Right renal cortex interstitium (tissue), 3 donors: ENCODE results near the gene ACTN1. TPM values are rescaled to one million over a fixed set of nuclear protein-coding genes. Genes with fewer than 3 reads are reported as not detected.
"Not testable (repeated sequence)": the region's sequence is repeated elsewhere in the genome, so short reads cannot be mapped to it uniquely, and the experiment has no call there.

Experiments
- DNase-seq, 3 donors: peaks; one replicate each; pipeline ENCODE4 v3.0.0-alpha.2; 2013; ENCODE audit warnings: low read depth in 3 of 3, low spot score in 2 of 3
- polyA plus RNA-seq, 3 donors: library from polyadenylated mRNA; unstranded; fragments of 120-200 nt; gene quantifications; one replicate each; pipeline ENCODE4 v1.2.1, GENCODE V29; 2013; ENCODE audit not compliant: insufficient read length in 3 of 3

ACTN1 gene
- polyA plus RNA-seq, 3 donors = 64.2 to 75.2 (median 69.2) TPM

DNA sequence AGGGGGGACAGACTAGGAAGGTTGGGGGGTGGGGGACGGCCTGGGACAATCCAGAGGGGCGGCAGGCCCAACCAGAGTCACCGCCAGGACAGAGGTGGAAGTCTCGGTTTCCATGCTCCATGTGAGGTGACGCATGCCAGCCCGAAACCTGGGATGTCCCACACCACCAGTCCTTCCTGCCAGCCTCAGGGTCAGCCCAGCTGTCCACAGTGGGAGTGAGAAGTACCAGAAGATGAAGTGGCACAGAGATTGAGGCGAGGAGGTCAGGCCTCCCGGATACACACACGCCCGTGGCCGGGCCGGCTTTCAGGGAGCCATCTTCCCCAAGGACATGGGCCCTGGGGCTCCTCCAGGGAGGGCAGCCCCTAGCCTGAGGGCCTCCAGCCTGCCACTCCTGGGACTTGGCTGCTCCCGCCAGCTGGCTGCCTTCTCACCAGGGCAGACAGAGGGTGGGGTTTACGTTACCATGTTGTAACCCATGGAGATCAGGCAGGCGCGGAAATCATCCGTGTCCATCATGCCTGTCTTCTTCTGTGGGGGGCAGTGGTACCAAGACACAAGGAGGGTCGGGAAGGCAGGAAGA lies 101.0 kb downstream of the ACTN1 start:
- no peak for DNase-seq

DNA sequence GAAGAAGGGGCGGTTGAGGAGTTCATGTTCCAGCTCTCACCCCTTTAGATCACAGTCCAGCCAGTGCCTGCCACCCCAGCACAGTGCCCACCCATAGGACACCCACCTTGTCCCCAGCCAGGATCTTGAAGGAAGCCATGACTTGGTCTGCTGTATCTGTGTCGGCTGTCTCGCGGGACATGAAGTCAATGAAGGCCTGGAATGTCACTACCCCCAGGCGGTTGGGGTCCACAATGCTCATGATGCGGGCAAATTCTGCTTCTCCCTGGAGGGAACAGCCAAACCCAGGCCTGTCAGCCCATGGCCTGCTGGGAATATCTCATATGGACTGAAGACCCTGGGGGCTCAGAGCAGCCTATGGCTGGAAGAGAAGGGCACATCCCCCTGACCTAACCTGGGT lies 102.1 kb downstream of the ACTN1 start:
- DNase-seq = no peak

DNA sequence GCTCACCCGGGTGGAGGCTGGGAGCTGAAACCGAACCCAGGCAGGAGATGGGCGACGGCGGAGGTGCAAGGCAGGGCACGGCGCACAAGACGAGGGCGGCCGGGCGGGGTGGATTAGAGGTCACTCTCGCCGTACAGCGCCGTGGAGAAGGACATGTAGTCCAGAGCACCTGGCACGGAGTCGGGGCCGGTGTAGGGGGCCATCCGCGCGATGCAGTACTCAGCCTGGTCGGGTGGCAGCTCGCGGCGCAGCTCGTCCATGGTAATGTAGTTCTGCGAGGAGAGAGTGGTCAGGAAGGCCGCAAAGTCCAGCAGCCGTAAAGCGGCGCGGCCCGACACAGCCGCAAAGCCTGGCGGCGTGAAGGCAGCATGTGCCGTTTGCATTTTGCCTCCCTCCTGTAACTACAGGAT lies 104.4 kb downstream of the ACTN1 start:
- DNase-seq = no peak

DNA sequence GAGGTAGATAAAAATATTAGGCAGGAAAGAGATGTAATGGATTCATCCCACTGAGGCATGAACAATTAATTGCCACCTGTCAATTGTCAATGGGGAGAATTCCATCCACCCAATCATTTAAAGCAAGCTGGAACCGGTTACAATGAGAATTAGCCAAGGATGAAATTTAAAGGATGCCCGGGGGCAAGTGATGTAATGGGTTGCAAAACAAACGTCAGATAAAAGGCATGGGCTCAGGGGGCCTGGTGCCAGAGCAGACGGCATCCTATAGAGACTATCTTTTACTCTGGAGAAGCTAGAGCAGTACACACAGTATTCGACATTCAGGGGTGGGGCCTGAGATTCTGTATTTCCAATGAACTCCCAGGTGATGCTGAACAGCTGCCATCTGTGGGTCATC lies 105.7 kb downstream of the ACTN1 start:
- DNase-seq = no peak

DNA sequence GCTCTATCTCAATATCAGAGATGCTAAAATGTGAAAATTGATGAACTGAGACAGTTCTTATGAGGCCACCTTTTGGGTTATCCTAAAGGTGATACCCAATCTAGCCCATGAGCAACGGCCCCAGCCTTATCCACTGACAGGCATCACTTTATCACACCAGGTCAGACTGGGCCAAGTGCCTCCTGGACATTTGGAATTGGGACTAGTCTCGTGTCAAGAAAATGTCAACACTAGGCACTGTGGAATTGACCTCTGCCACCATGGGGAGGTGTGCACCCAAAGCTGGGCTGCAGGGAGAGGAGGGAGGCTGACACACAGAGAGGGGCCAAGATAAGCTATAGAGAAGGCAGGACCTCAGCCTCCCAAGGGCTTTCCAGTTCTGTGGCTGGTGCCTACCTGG lies 107.7 kb downstream of the ACTN1 start:
- no peak for DNase-seq

DNA sequence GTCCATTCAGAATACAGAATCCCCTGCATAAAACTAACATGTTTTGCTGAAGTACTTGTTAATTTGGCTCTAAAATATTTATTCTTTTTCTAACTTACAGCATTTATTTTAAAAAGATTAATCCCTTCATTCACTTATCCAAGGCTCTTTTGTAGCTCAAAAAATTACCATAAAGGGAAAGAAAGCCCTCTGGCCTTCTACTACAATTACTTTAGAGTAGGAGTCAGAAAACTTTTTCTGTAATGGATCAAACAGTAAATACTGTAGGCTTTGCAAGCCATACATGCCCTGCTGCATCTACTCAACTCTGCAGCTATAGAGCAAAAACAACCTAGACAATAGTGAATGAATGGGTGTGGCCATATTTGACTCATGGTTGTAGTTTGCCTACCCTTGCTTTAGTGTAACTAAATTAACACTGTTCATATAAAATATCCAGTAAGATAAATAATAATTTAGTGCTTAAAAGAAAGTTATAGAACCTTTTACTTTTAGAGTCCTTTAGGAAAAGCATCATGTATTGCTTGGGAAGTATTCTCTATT lies 112.0 kb downstream of the ACTN1 start:
- no peak for DNase-seq

DNA sequence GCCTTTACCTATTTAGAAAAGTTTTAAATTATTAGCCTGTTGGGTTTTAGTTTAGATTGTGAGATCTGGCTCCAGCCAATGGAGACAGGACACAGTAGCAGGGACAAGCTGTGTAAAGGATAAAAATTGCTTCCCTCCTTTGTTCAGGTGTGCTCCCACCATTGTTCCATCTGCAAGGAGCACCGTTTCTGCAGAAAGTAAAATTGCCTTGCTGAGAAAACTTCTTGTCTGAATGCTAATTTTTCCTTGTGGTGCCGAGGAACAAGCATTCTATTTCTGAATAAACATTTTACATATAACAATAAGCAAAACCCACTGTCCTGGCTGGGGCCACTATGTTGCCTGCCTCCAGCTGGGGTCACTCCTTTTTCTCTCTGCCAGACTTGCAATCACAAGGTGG lies 113.6 kb downstream of the ACTN1 start:
- no peak for DNase-seq

DNA sequence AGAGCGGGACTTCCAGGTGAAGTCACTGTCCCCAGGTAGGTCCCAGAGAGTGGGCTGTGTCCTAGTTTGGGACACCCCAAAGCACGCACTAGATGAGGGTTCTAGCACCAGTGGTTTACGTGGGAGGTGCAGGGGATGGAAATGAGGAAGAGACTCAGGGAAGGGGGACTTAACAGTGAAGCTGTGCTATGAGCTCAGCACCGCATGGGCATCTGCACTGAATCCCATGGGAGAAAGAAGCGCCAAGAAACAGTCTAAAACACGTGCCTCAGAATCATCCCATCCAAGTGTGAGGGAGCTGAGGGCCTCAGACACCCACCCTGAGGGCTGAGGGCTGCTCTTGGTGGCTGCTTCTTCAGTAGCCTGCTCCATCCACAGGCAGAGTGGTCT lies 114.7 kb downstream of the ACTN1 start:
- no peak for DNase-seq

DNA sequence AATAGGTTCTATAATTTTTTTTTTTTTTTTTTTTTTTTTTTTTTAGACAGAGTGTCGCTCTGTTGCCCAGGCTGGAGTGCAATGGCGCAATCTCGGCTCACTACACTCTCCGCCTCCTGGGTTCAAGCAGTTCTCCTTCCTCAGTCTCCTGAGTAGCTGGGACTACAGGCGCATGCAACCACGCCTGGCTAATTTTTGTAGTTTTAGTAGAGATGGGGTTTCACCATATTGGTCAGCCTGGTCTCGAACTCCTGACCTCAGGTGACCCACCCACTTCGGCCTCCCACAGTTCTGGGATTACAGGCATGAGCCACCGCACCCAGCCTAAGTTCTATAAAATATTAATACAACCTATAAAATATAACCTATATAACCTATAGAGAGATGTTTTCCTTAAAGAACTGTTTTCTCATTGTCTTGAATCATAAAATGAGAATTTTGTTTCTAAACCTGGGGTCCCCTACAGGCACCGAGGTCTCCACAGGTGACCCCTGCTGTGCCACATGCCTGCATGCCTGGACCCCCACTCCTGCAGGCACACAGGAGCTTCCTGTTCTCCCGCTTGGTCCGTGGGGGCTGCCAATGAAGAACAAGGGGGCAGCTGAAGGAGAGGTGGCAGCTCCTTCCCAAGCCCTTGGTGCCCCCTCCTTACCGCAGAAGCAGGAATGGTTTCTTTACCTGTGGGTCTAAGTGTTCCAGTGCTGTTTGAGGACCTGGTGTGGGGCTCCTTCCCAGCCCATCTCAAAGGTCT lies 115.3 kb downstream of the ACTN1 start:
- DNase-seq = no peak

DNA sequence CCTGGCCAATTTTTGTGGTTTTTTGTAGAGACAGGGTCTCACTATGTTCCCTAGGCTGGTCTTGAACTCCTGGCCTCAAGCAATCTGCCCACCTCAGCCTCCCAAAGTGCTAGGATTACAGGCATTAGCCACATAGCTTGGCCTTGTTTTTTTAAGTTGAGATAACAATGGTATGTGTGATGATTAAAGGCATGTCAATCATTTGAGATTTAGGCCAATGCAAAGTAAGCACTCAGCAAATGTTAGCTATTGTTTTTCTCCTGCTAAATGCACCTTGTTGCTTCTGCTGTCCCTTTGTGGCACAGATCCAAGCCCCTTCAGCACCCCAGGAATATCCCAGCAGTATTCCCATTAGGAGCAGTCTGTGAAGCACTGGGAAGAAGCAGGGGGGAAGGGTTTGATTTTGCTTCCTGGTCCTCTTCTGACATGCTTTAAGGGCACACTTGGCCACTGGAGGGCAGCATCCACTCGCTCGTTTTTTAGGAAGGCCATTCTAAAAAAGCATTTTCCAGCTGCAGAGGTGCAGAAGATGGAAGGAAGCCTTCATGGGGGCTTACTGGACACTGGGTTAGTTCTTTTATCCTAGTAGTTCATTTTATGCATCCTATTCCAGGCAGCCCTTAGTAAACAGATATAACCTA lies 116.0 kb downstream of the ACTN1 start:
- DNase-seq = peak; percentile 47 to 66 (median 59)

DNA sequence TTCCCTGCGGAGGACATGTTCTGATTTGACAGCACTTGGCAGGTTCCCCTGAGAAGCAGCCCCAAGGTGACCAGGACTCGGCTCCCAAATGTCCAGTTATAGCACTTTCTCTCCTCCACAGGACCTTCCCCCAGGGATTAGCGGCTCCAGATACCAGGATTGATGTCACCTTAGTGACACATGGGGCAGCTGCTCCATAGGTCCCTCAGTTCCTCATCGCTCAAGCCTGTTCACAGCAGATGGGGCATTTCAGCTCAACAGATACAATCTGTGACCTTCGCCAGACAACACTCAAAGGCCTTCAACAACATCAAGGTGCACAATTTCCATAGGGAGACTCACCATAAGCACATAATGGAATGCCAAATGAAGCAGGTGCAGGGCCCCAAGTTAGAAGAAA lies 118.3 kb downstream of the ACTN1 start:
- DNase-seq = no peak

DNA sequence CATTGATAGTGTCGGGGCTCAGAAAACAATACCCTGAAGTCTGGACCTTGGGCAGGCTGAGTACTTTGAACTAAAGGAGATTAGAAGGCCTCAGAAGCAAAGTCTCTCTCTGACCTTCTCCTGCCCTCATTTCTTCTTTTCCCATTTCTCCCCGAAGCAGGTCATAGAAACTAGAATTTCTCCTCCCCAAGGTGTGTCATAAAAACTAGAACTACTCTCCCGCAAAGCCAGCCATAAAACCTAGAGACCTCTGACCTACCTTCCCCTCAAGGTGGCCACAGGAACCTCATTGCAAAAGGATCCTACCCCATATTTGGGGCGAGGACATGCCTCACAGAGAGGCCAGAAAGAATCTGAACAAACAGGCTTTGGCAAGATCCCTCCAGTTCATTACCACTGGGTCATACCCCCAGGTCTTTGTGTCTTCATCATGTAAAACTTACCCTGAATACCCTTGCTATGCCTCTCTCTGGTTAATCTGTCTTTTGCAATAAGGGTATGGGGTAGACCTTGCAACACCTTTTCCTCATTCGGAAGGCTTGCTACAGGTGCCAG lies 121.5 kb downstream of the ACTN1 start:
- no peak for DNase-seq

DNA sequence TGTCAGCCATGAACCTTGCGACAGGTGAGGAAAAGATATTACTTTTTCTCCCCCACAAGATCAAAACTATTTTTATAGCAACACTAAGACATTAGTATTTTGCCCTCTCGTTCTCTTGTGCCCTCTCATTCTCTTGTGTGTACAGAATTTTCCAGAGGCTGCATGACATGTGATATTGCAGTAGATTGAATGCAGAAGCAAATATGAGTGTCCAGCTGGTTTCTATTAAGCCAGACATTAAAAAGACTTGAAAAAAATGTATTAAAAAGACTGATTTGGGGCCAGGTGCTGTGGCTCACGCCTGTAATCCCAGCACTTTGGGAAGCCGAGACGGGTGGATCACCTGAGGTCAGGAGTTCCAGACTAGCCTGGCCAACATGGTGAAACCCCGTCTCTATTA lies 122.5 kb downstream of the ACTN1 start:
- DNase-seq = no peak

DNA sequence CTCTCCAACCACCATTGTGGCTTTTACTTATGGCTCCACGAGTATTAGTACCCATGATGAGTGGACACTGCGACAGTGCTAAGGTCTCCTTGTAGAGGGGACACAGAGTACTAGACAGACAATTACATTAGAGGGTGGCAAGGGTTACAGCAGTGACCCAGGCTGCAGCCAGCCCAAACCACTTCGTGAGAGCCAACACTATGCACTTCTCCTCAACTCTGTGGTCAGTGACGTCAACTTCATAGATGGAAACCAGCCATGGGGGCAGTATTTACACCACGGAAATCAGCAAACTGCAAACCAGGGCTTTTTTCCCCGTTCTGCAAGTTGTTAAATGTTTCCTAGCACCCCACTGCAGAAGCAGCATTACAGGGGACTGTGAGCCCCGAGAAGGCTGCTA lies 124.7 kb downstream of the ACTN1 start:
- no peak for DNase-seq

DNA sequence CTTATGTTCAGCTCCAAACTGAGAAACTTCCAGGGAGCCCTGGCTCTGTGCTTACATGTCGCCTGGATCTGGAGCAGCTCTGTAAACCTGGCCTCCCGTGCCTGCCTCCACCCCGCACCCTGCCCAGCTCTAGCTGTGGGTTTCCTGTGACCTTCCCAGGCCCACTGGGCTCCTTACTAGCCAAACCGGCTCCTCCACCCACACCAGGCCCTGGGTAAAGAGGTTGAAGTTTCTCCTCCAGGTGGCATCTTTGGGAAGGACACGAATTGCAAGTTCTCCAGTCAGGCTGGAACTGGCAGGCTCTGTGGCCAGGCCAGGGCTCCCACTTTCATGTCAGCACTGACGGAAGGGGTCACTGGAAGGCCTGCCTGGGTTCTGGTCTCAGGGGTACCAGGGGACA lies 125.4 kb downstream of the ACTN1 start:
- no peak for DNase-seq

DNA sequence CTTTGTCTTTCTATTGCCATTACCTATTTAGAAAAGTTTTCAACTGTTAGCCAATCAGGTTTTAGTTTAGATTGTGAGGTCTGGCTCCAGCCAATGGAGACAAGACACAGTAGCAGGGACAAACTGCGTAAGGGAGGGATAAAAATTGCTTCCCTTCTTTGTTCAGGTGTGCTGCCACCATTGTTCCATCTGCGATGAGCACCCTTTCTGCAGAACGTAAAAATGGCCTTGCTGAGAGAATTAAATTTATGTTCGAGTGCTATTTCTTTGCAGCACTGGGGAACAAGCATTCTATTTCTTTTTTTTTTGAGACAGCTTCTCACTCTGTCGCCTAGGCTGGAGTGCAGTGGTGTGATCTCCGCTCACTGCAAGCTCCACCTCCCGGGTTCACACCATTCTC lies 126.6 kb downstream of the ACTN1 start:
- not testable (repeated sequence) for DNase-seq

DNA sequence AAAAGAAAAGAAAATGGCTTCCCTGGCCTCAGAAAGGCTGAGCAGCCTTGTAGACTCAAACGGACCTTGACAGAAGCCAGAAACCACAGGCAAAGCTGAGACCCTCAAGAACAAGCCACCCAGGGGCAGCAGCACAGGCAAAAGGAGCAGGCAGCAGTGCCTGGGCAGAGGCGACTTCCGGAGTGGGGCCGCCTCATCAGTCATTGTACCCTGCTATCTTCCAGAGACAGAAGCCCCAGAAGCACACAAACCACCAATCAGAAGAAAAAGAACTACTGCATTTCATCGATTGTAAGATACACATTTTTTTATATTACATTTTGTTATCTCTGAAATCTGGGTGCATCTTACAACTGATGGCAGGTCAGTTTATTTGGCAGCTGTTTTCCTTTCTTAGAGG lies 128.0 kb downstream of the ACTN1 start:
- no peak for DNase-seq

DNA sequence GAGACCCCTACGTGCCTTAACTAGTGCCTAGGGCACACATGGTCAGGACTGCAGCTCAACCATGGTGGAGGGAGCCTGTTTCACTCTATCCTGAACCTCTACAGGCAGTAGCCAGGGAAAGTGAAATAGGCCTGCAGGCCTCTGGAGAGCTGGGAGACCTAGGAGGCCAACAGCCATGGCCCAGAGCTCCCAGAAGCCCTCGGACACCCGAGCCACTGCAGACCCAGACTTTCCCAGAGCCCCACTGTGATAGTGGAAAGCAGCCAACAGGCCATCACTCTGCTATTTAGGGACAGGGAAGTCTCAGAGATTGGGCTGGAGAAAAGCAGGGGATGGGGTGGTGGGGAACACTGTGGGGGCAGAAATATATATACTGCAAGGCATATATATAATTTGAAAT lies 129.7 kb downstream of the ACTN1 start:
- DNase-seq = no peak

DNA sequence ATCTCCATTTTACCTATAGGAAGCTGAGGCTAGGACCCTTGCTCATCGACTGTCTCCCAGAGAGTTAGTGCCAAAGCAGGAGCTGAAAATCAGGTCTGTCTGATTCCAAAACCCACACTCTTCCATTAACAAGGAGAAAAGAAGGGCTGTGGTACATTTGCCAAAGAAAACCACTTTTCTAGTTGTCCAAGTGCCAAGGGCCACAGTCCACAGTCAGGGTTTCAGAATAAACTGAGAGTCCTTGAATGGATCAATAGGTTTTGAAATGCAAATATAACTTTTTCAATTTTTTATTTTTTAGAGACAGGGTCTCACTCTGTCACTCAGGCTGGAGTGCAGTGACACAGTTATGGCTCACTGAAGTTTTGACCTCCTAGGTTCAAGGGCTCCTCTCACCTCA lies 130.8 kb downstream of the ACTN1 start:
- DNase-seq = no peak

DNA sequence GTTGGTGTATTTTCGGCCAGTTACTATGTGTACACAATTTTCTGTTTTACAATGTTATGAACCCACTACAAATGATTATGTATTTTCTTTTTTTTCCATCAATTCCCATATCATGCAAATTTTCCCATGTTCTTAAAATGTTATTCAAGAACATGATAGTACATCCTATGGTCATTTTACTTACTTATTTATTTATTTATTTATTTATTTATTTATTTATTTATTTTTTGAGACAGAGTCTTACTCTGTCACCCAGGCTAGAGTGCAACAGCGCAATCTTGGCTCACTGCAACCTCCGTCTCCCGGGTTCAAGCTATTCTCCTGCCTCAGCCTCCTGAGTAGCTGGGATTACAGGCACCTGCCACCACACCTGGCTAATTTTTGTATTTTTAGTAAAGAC lies 131.5 kb downstream of the ACTN1 start:
- DNase-seq = not testable (repeated sequence)

DNA sequence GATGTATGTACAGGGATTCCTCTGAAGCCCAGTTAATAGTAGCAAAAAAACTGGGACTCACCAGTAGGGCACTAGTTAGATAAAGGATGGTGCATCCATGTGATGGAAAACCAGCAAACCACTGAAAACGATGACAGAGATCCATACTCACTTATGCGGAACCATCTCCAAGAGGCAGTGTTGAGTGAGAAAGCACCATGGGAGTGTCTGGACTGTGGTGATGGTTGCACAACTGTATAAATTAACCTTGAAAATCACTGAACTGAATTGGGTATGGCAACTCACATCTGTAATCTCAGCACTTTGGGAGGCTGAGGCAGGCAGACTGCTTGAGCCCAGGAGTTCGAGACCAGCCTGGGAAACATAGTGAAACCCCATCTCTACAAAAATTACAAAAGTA lies 132.6 kb downstream of the ACTN1 start:
- no peak for DNase-seq

DNA sequence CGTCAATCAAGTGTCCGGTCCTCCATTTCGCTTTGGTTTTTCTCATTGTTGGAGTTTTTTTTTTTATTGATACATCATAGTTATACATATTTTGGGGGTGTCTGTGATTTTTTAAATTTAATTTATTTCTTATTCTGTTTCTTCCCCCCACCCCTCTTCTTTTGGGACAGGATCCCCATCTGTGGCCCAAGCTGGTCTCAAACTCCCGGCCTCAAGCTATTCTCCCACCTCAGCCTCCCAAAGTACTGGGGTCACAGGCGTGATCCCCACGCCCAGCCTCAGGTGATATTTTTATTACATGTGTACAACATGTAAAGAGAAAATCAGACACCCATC lies 134.9 kb downstream of the ACTN1 start:
- no peak for DNase-seq
